Esophagus muscularis mucosa (tissue), 4 donors: ENCODE data around the gene DGKK.

ENCODE experiments used
- EP300 ChIP-seq: sonication (generic); formaldehyde crosslinking; IDR thresholded peaks from one replicate; pipeline ENCODE4 v1.6.1; 2017; ENCODE audit warnings: antibody characterized with exemption
- POLR2A ChIP-seq: fragments of 450-650 bp; IDR thresholded peaks from one replicate; pipeline ENCODE4 v1.6.1; 2017; ENCODE audit warnings: antibody characterized with exemption, moderate library complexity, mild to moderate bottlenecking, low read depth
- POLR2AphosphoS5 ChIP-seq, 2 donors: sonication (generic); formaldehyde crosslinking; IDR thresholded peaks; one replicate each; pipeline ENCODE4 v1.6.1; 2017; ENCODE audit warnings: antibody characterized with exemption in 2 of 2
- TF ChIP-seq, protein P1 (sequence below), 3 experiments: fragments of 200-600 bp in 2 of 3; fragments of 450-650 bp in 1 of 3; sonication (generic) in 2 of 3; IDR thresholded peaks; one replicate each; pipeline ENCODE4 v1.5.1; 2017 to 2019; ENCODE audit warnings: antibody characterized with exemption in 3 of 3, mild to moderate bottlenecking in 2 of 3, moderate library complexity in 1 of 3

DNA sequence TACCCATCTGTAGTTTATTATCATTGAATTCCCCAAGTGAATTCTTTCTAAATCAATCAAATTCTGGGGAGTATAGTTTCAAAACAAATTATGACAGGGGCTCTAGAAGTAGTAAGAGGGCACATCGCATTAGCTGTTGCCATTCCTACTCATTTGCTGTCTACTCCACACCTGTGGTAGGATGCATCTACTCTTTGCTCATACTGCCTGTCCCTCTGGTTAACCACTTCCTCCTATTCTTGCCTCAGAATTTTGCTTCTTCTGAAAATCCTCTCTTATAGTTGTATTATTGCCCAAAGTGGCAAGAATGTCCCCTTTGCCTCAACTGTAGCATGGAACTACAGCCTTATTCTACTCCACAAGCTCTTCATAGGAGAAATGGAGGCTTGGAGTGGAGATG, 12.7 kb upstream of the DGKK start:
- TF ChIP-seq, protein P1, sequence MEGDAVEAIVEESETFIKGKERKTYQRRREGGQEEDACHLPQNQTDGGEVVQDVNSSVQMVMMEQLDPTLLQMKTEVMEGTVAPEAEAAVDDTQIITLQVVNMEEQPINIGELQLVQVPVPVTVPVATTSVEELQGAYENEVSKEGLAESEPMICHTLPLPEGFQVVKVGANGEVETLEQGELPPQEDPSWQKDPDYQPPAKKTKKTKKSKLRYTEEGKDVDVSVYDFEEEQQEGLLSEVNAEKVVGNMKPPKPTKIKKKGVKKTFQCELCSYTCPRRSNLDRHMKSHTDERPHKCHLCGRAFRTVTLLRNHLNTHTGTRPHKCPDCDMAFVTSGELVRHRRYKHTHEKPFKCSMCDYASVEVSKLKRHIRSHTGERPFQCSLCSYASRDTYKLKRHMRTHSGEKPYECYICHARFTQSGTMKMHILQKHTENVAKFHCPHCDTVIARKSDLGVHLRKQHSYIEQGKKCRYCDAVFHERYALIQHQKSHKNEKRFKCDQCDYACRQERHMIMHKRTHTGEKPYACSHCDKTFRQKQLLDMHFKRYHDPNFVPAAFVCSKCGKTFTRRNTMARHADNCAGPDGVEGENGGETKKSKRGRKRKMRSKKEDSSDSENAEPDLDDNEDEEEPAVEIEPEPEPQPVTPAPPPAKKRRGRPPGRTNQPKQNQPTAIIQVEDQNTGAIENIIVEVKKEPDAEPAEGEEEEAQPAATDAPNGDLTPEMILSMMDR (IDR thresholded peaks at IDR 0.05), result no peak
- TF ChIP-seq POLR2A (no peak), EP300 (no peak), POLR2AphosphoS5 (IDR thresholded peaks at IDR 0.05) (no peak)
